HepG2 (cell line): ENCODE results near the gene FEM1B. TPM values are rescaled to one million over a fixed set of nuclear protein-coding genes. Genes with fewer than 3 reads are reported as not detected.

Source experiments
- ARID3A ChIP-seq: IDR thresholded peaks from 2 replicates; pipeline ENCODE4 v1.6.1; 2012; ENCODE audit warnings: low read depth, low read length, improper control_type of control experiment
- CEBPG ChIP-seq: IDR thresholded peaks from 2 replicates; pipeline ENCODE4 v1.6.1; 2016
- CHCHD3 ChIP-seq: sonication (generic); formaldehyde crosslinking; IDR thresholded peaks from 2 replicates; pipeline ENCODE4 v1.8.0; 2022; ENCODE audit warnings: mild to moderate bottlenecking, missing genetic modification reagents, moderate library complexity
- GABPA ChIP-seq, 2 experiments: IDR thresholded peaks; 2 replicates each; pipeline ENCODE4 v1.6.1; 2011 to 2016; ENCODE audit warnings: low read depth in 2 of 2, low read length in 1 of 2, missing biosample characterization in 1 of 2, missing genetic modification characterization in 1 of 2
- GATA4 ChIP-seq: sonication (generic); IDR thresholded peaks from 2 replicates; pipeline ENCODE4 v1.6.1; 2016; ENCODE audit warnings: antibody characterized with exemption, low read depth, borderline replicate concordance
- GFI1 ChIP-seq: sonication (generic); formaldehyde crosslinking; IDR thresholded peaks from 2 replicates; pipeline ENCODE4 v1.5.0; 2020; ENCODE audit warnings: missing genetic modification reagents, mild to moderate bottlenecking, borderline replicate concordance
- HHEX ChIP-seq: IDR thresholded peaks from 2 replicates; pipeline ENCODE4 v1.6.1; 2016; ENCODE audit warnings: control low read depth
- HNRNPUL1 ChIP-seq: fragments of 200-400 bp; formaldehyde crosslinking; IDR thresholded peaks from 2 replicates; pipeline ENCODE4 v1.6.1; 2017; ENCODE audit warnings: low read depth, mild to moderate bottlenecking, low read length, moderate library complexity
- JUN ChIP-seq: sonication (generic); formaldehyde crosslinking; IDR thresholded peaks from 2 replicates; pipeline ENCODE4 v1.4.0; 2020; ENCODE audit warnings: mild to moderate bottlenecking, missing genetic modification reagents
- MED13 ChIP-seq: sonication (generic); formaldehyde crosslinking; IDR thresholded peaks from 2 replicates; pipeline ENCODE4 v1.5.0; 2020; ENCODE audit warnings: missing genetic modification reagents
- MTF2 ChIP-seq: sonication (generic); formaldehyde crosslinking; IDR thresholded peaks from 2 replicates; pipeline ENCODE4 v1.5.0; 2020; ENCODE audit warnings: missing genetic modification reagents, borderline replicate concordance
- NCOA1 ChIP-seq: sonication (generic); formaldehyde crosslinking; IDR thresholded peaks from 2 replicates; pipeline ENCODE4 v1.9.0; 2021; ENCODE audit warnings: missing genetic modification reagents
- PCBP1 ChIP-seq: fragments of 200-400 bp; formaldehyde crosslinking; IDR thresholded peaks from 2 replicates; pipeline ENCODE4 v1.6.1; 2017; ENCODE audit warnings: mild to moderate bottlenecking, low read depth, low read length, borderline replicate concordance
- REL ChIP-seq: sonication (generic); formaldehyde crosslinking; conservative IDR thresholded peaks from 2 replicates; pipeline ENCODE4 v1.8.0; 2022; ENCODE audit warnings: mild to moderate bottlenecking, missing genetic modification reagents, moderate library complexity
- SALL2 ChIP-seq: sonication (generic); formaldehyde crosslinking; IDR thresholded peaks from 2 replicates; pipeline ENCODE4 v1.8.1; 2023; ENCODE audit warnings: mild to moderate bottlenecking, missing genetic modification reagents, inconsistent platforms
- SIN3A ChIP-seq: IDR thresholded peaks from 2 replicates; pipeline ENCODE4 v1.6.1; 2011; ENCODE audit warnings: low read depth, mild to moderate bottlenecking, control low read depth, low read length, borderline replicate concordance
- SMAD3 ChIP-seq: sonication (generic); formaldehyde crosslinking; IDR thresholded peaks from 2 replicates; pipeline ENCODE4 v1.4.0; 2020; ENCODE audit warnings: missing genetic modification reagents
- SRSF4 ChIP-seq: fragments of 200-400 bp; formaldehyde crosslinking; IDR thresholded peaks from one replicate; pipeline ENCODE4 v1.6.1; 2018; ENCODE audit warnings: mild to moderate bottlenecking, low read depth, low read length, moderate library complexity; ENCODE audit not compliant: poor library complexity, severe bottlenecking
- TFDP2 ChIP-seq: sonication (generic); formaldehyde crosslinking; IDR thresholded peaks from 2 replicates; pipeline ENCODE4 v1.4.0; 2020; ENCODE audit warnings: missing genetic modification reagents
- ZBTB42 ChIP-seq: sonication (generic); formaldehyde crosslinking; IDR thresholded peaks from 2 replicates; pipeline ENCODE4 v1.5.0; 2020; ENCODE audit warnings: mild to moderate bottlenecking, missing genetic modification reagents
- ZFYVE20 ChIP-seq: sonication (generic); formaldehyde crosslinking; IDR thresholded peaks from 2 replicates; pipeline ENCODE4 v1.8.0; 2023; ENCODE audit warnings: low read depth, mild to moderate bottlenecking, moderate library complexity, missing genetic modification reagents, borderline replicate concordance
- ZNF138 ChIP-seq: sonication (generic); formaldehyde crosslinking; IDR thresholded peaks from 2 replicates; pipeline ENCODE4 v1.5.0; 2020; ENCODE audit warnings: mild to moderate bottlenecking, low read depth, missing genetic modification reagents
- ZNF160 ChIP-seq: sonication (generic); formaldehyde crosslinking; IDR thresholded peaks from 2 replicates; pipeline ENCODE4 v1.8.0; 2022; ENCODE audit warnings: mild to moderate bottlenecking, inconsistent platforms, missing genetic modification reagents
- ZNF224 ChIP-seq: sonication (generic); formaldehyde crosslinking; IDR thresholded peaks from 2 replicates; pipeline ENCODE4 v1.5.0; 2020; ENCODE audit warnings: mild to moderate bottlenecking, missing genetic modification reagents
- ZNF879 ChIP-seq: sonication (generic); formaldehyde crosslinking; IDR thresholded peaks from 2 replicates; pipeline ENCODE4 v1.8.1; 2023; ENCODE audit warnings: missing genetic modification reagents
- ZNF883 ChIP-seq: sonication (generic); formaldehyde crosslinking; IDR thresholded peaks from 2 replicates; pipeline ENCODE4 v1.5.1; 2020; ENCODE audit warnings: mild to moderate bottlenecking, missing genetic modification reagents; ENCODE audit errors: not compliant biosample characterization
- ZSCAN9 ChIP-seq: IDR thresholded peaks from 2 replicates; pipeline ENCODE4 v1.6.1; 2016; ENCODE audit warnings: borderline replicate concordance
- ZZZ3 ChIP-seq: sonication (generic); formaldehyde crosslinking; IDR thresholded peaks from 2 replicates; pipeline ENCODE4 v1.4.0; 2020; ENCODE audit warnings: missing genetic modification reagents, mild to moderate bottlenecking, borderline replicate concordance
- polyA plus RNA-seq, 8 experiments: library from polyadenylated mRNA; depleted of rRNA in 3 of 8; stranded (reverse) in 7 of 8; unstranded in 1 of 8; fragments of >200 nt; fragmentation: Illumina TruSeq in 4 of 8; extraction: Trizol in 4 of 8; gene quantifications; 2 replicates each; pipeline versions ENCODE4 v1.2.1 to v1.2.3, GENCODE V29; 2011 to 2016; ENCODE audit warnings: low read depth in 4 of 8, missing spikeins in 1 of 8, mixed read lengths in 1 of 8; ENCODE audit not compliant: insufficient read depth in 1 of 8
- total RNA-seq, 5 experiments: library from RNA; depleted of rRNA; stranded (reverse); fragments of >200 nt; fragmentation: Illumina TruSeq; extraction: Trizol; gene quantifications; 2 replicates each; pipeline ENCODE4 v1.2.3, GENCODE V29; 2016; ENCODE audit warnings: low read depth in 1 of 5

FEM1B gene
- total and polyA plus RNA-seq, 2 of the 13 experiments (the other 11 are each of a cell fraction or from before 2014, with no cell fraction given), result 38.1 to 40.0 TPM

GRCh38 chr15:68277603-68278344 is at the start of gene FEM1B (continued):
- TF ChIP-seq ARID3A, result no peak
- TF ChIP-seq ZSCAN9 (CRISPR knock-in tag), result peak; percentile 16; the same call in 1 of the 2 replicates
- no peak for TF ChIP-seq MED13 (CRISPR knock-in tag)
- TF ChIP-seq GATA4, result peak; percentile 18
- peak; percentile 94; the same call in 1 of the 2 replicates for TF ChIP-seq PCBP1
- no peak for TF ChIP-seq ZNF879 (CRISPR knock-in tag)
- TF ChIP-seq SALL2 (CRISPR knock-in tag), result peak; percentile 64
- no peak for TF ChIP-seq GFI1
- TF ChIP-seq ZNF160 (CRISPR knock-in tag), result peak; percentile 82; the same call in 1 of the 2 replicates
- no peak for TF ChIP-seq ZNF138 (CRISPR knock-in tag)
- TF ChIP-seq TFDP2 (CRISPR knock-in tag), result peak; percentile 76
- peak; percentile 83; the same call in 1 of the 2 replicates for TF ChIP-seq ZZZ3 (CRISPR knock-in tag)
- TF ChIP-seq NCOA1, result 0 out of 2 replicates have a peak, but pooled peaks have one; percentile 31
- TF ChIP-seq CHCHD3 (CRISPR knock-in tag), result peak; percentile 84
- peak; percentile 97; the same call in 1 of the 2 replicates for TF ChIP-seq MTF2 (CRISPR knock-in tag)
- TF ChIP-seq HNRNPUL1, result peak; percentile 78
- peak; percentile 74 for TF ChIP-seq GABPA (IDR thresholded peaks at IDR 0.05; ENCODE audit: low read depth, low read length)
- TF ChIP-seq GABPA (CRISPR knock-in tag; IDR thresholded peaks at IDR 0.05; ENCODE audit: low read depth), result peak; percentile 93
- no peak for TF ChIP-seq JUN
- TF ChIP-seq HHEX (CRISPR knock-in tag), result no peak
- no peak for TF ChIP-seq ZFYVE20
- no peak for TF ChIP-seq SRSF4
- no peak; the same call in 1 of the 2 replicates for TF ChIP-seq ZBTB42 (CRISPR knock-in tag)
- TF ChIP-seq SMAD3 (CRISPR knock-in tag), result no peak; the same call in 1 of the 2 replicates
- TF ChIP-seq REL, result peak; percentile 78; the same call in 1 of the 2 replicates
- peak; percentile 95 for TF ChIP-seq ZNF883 (CRISPR knock-in tag)
- TF ChIP-seq CEBPG, result peak; percentile 9
- TF ChIP-seq SIN3A, result peak; percentile 57; the same call in 1 of the 2 replicates
- TF ChIP-seq ZNF224 (CRISPR knock-in tag), result peak; percentile 81; the same call in 1 of the 2 replicates
